BLaER1 treated with 17β-estradiol and CSF1 and Interleukin-3, amounts not matched to agents 10 nM and 100 nM (cell line): Measurements from ENCODE around the gene ABHD5.

Source experiments
- H3K27ac ChIP-seq, 11 experiments: shearing (Covaris generic); formaldehyde crosslinking; 2 replicates each; pipeline ENCODE4 v1.8.1; 2022
- H3K27me3 ChIP-seq, 11 experiments: shearing (Covaris generic); formaldehyde crosslinking; 2 replicates each; pipeline ENCODE4 v1.8.1; 2022
- H3K36me3 ChIP-seq, 11 experiments: shearing (Covaris generic); formaldehyde crosslinking; 2 replicates each; pipeline ENCODE4 v1.8.1; 2022
- H3K4me1 ChIP-seq, 10 experiments: shearing (Covaris generic); formaldehyde crosslinking; 2 replicates each; pipeline ENCODE4 v1.8.1; 2022
- H3K4me2 ChIP-seq, 11 experiments: shearing (Covaris generic); formaldehyde crosslinking; 2 replicates each; pipeline ENCODE4 v1.8.1; 2022
- H3K4me3 ChIP-seq, 10 experiments: shearing (Covaris generic); formaldehyde crosslinking; 2 replicates each; pipeline ENCODE4 v1.8.1; 2022
- H3K9ac ChIP-seq, 11 experiments: shearing (Covaris generic); formaldehyde crosslinking; 2 replicates each; pipeline ENCODE4 v1.8.1; 2022
- H3K9me3 ChIP-seq, 11 experiments: shearing (Covaris generic); formaldehyde crosslinking; replicated peaks in 1 of 11; 2 replicates each; pipeline ENCODE4 v1.8.1; 2022
- H4K20me1 ChIP-seq, 11 experiments: shearing (Covaris generic); formaldehyde crosslinking; 2 replicates each; pipeline ENCODE4 v1.8.1; 2022
- Cebpa-rat ChIP-seq, 11 experiments: shearing (Covaris generic); IDR thresholded peaks; 2 replicates each; pipeline ENCODE4 v1.8.1; 2022

ABHD5 gene

DNA sequence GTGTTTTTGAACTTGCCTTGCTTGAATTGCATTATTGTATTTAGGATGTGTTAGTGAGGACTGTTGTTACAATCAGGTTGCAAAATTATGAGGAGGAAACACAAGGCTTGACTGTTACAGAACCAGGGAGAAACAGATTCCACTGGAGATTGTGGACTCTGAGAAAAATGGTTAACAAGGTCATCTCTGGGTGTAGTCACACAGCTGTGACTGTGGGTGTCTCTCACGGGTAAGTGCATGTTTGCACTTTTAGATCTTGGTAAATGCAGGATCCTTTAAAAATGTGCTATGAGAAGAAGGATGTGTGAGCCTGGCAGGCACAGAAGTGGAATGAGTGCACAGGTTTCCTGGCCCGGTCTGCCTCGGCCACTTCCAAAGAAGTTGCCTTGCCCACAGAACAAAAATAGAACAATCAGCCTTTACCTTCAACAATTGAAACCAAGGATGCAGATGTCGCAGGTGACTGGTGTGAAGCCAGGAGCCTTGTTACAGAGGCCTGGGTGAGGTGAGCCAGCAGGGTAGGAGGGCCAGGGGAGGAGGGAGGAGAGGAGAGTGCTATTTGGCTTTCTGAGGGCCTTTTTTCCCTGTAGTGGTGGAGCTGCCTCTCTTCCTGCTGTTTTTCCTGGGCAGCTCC lies 68.0 kb downstream of the ABHD5 start:
- peaks cover 10 to 14% (median 13%) of the 10 kb centered on the region in 10 experiments; a peak in 16 of 20 replicates for H3K4me1 ChIP-seq
- no peaks in the 10 kb centered on the region for H4K20me1 ChIP-seq
- no peak overlapping the region for H3K9ac ChIP-seq
- no peak for TF ChIP-seq Cebpa-rat (IDR thresholded peaks at IDR 0.05)
- H3K36me3 ChIP-seq = no peaks in the 10 kb centered on the region
- H3K27me3 ChIP-seq = no peaks in the 10 kb centered on the region
- no peaks in the 10 kb centered on the region for H3K9me3 ChIP-seq
- H3K4me3 ChIP-seq = no peak overlapping the region
- H3K27ac ChIP-seq = no peak overlapping the region
- peak overlapping the region in 9 of 11 experiments; percentile 15 to 49 (median 42); a peak in 15 of 22 replicates for H3K4me2 ChIP-seq

DNA sequence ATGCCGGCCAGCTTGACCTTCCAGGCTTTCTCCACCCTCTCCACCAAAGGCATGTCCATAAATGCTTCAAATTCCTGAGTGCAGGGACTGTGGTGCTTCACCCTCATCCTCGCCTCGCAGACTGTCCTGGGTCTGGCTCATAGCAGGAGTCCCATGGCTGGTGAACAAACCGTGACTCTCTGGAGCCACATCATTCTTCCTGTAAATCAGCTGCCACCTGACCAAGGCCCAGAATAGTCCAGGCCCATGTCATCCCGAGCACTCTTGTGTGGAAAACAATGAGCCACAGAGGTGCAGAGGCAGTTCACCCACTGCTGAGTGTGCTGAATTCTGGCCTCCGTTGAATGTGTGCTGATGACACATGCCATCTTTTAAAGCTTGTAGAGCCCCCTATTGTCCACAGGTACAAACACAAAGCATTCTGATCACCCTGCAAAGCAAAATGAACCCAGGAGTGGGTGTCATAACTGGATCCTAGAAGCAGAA lies 68.6 kb downstream of the ABHD5 start:
- no peaks in the 10 kb centered on the region for H3K27me3 ChIP-seq
- H3K4me3 ChIP-seq = no peak overlapping the region
- H3K9me3 ChIP-seq = no peaks in the 10 kb centered on the region
- H4K20me1 ChIP-seq = no peaks in the 10 kb centered on the region
- TF ChIP-seq Cebpa-rat (IDR thresholded peaks at IDR 0.05) = no peak
- no peak overlapping the region for H3K27ac ChIP-seq
- no peaks in the 10 kb centered on the region for H3K36me3 ChIP-seq
- H3K4me2 ChIP-seq = peak overlapping the region in 10 of 11 experiments; percentile 6 to 49 (median 42); a peak in 19 of 22 replicates
- H3K9ac ChIP-seq = no peak overlapping the region
- H3K4me1 ChIP-seq = peaks cover 10 to 14% (median 13%) of the 10 kb centered on the region in 10 experiments; a peak in 16 of 20 replicates

DNA sequence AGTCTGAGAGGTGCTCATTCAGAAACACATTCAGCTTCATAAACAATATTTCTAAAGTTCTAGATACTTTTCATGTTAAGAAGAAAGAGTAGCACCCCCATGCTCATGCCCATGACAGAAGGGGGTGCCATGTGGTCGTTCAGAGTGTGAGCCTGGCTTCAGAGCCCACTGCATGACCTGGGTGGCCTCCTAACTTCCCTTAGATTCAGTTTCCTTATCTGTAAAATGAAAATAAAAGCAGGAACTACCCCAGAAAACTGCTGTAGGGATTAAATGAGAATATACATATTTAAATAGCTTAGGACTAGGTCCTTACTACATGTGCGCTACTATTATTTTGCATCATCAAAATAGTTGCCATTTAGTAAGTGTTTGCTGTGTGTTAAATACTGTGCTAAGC lies 69.2 kb downstream of the ABHD5 start:
- peaks cover 10 to 14% (median 13%) of the 10 kb centered on the region in 10 experiments; a peak in 16 of 20 replicates for H3K4me1 ChIP-seq

DNA sequence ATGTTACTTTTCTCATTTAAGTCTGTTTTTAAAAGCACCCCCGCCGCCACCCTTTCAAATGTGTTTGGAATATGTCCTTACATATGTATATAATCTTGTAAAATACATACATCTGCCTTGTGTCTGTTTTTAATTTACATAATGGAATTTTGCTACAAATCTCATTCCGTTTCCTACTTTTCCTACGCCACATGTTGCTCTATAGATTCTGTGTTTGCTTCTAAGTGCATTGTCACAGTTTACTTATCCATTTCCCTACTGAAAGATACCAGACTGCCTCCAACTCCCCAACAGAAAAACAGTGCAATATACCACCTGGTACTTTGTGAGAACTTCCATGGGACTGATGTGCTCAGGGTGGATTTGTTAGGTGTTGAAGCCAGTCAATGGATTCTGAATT lies 70.2 kb downstream of the ABHD5 start:
- H3K4me2 ChIP-seq = no peak overlapping the region
- no peaks in the 10 kb centered on the region for H4K20me1 ChIP-seq
- H3K4me3 ChIP-seq = no peak overlapping the region
- H3K9me3 ChIP-seq = no peaks in the 10 kb centered on the region
- H3K4me1 ChIP-seq = peaks cover 10 to 14% (median 13%) of the 10 kb centered on the region in 10 experiments; a peak in 16 of 20 replicates
- no peaks in the 10 kb centered on the region for H3K36me3 ChIP-seq
- no peak for TF ChIP-seq Cebpa-rat (IDR thresholded peaks at IDR 0.05)
- no peaks in the 10 kb centered on the region for H3K27me3 ChIP-seq
- H3K9ac ChIP-seq = no peak overlapping the region
- H3K27ac ChIP-seq = no peak overlapping the region

More for the DNA sequence above, 69.2 kb downstream of the ABHD5 start:
- Histone ChIP-seq H3K9ac (no peak overlapping the region), H4K20me1 (no peaks in the 10 kb centered on the region), H3K4me3 (no peak overlapping the region), H3K4me2 (peak overlapping the region; percentile 6 to 49 (median 41); a peak in 14 of 22 replicates), H3K9me3 (no peaks in the 10 kb centered on the region), H3K36me3 (no peaks in the 10 kb centered on the region), H3K27me3 (no peaks in the 10 kb centered on the region), H3K27ac (no peak overlapping the region)
- TF ChIP-seq Cebpa-rat (IDR thresholded peaks at IDR 0.05) = no peak

DNA sequence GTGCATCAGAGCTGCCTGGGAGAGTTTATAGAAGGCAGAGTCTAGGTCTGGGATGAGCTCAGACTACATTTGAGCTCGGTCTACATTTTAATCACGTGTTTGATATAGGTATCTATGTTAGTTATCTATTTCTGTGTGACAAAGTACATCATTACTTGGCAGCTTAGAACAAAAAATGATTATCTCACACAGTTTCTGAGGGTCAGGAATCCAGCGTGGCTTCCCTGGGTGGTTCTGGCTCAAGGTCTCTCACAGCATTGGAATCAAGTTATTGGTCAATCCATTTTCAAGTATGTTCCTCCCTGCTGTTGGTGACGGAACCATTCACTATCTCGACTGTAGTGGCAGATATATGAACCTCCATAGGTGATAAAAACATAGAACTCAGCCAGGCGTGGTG lies 71.7 kb downstream of the ABHD5 start:
- Histone ChIP-seq H3K9me3 (no peaks in the 10 kb centered on the region), H3K36me3 (no peaks in the 10 kb centered on the region), H3K4me1 (peaks cover 10 to 14% (median 13%) of the 10 kb centered on the region in 10 experiments; a peak in 16 of 20 replicates), H4K20me1 (no peaks in the 10 kb centered on the region), H3K4me2 (no peak overlapping the region), H3K27ac (no peak overlapping the region), H3K9ac (no peak overlapping the region), H3K27me3 (no peaks in the 10 kb centered on the region), H3K4me3 (no peak overlapping the region)
- no peak for TF ChIP-seq Cebpa-rat (IDR thresholded peaks at IDR 0.05)

DNA sequence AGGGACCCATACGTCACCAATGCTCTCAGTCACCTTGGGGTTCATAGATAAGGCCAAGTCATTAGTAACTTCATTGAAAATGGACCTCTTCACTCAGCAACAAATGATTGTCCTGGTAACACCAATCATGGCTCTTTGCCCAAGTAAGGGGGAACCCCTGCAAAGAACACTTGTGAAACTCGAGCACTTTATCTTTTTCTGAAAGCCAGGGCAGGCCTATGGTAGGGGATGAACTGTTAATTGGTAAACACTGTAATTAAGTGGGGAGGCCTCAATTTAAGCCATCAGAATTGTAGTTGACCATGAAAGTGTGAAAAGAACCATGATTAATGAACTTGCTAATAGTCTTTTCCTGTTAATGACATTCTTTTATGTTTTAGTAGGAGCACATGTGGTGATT lies 73.3 kb downstream of the ABHD5 start:
- Histone ChIP-seq H3K9ac (no peak overlapping the region), H3K36me3 (no peaks in the 10 kb centered on the region), H3K4me2 (no peak overlapping the region), H3K4me3 (no peak overlapping the region), H3K27me3 (no peaks in the 10 kb centered on the region), H3K27ac (no peak overlapping the region), H3K9me3 (no peaks in the 10 kb centered on the region), H4K20me1 (no peaks in the 10 kb centered on the region), H3K4me1 (peaks cover 9 to 20% (median 12%) of the 10 kb centered on the region in 10 experiments; a peak in 18 of 20 replicates)
- no peak for TF ChIP-seq Cebpa-rat (IDR thresholded peaks at IDR 0.05)

DNA sequence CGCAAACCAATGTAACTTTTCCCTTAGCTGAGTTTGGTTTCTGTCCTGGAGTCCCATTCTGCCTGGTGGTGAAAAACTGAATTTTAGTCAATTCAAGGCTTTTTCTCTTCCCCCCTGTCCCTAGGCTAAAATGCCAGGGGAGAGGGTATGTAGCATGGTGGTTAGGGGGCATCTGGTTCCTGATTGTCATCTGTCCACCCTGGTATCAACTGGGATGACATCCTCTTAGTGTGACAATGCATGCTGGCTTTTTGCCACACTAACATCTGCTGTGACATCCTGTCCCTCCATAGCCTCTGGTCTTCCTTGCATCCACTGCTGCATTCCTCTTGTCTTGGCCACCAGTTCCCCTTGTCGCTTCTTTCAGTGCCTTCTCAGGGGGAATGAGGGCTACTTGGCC lies 73.7 kb downstream of the ABHD5 start:
- no peak for TF ChIP-seq Cebpa-rat (IDR thresholded peaks at IDR 0.05)
- no peak overlapping the region for H3K4me3 ChIP-seq
- no peak overlapping the region for H3K9ac ChIP-seq
- no peak overlapping the region for H3K4me2 ChIP-seq
- no peaks in the 10 kb centered on the region for H3K9me3 ChIP-seq
- H3K27me3 ChIP-seq = no peaks in the 10 kb centered on the region
- no peaks in the 10 kb centered on the region for H3K36me3 ChIP-seq
- no peaks in the 10 kb centered on the region for H4K20me1 ChIP-seq
- H3K27ac ChIP-seq = no peak overlapping the region
- H3K4me1 ChIP-seq = peaks cover 5 to 20% (median 12%) of the 10 kb centered on the region in 10 experiments

DNA sequence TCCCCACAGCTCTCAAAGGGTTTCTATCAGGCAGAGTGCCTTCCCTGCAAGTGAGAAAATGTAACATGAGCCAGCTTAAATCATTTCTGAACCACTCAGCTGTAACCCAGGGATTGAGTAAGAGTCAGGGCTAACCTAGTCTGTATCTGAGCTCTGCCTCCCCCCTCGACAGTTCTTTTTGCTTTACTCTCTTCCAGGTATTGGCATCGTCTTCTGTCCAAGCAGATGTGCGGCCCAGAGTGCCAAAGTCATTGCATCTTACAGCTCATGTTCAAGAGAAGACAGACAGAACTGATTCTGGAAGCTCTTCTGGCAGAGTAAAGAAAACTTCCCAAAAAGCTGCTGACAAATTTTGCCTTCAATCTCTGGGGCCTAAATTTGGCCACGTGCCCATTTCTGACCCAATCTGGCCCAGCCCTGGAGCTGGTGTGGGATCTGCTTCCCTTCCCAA lies 74.8 kb downstream of the ABHD5 start:
- Histone ChIP-seq H3K9ac (no peak overlapping the region), H3K4me3 (no peak overlapping the region), H3K27ac (no peak overlapping the region), H3K4me1 (peaks cover 9 to 22% (median 16%) of the 10 kb centered on the region in 10 experiments), H3K27me3 (no peaks in the 10 kb centered on the region), H3K4me2 (no peak overlapping the region), H4K20me1 (no peaks in the 10 kb centered on the region), H3K36me3 (no peaks in the 10 kb centered on the region), H3K9me3 (no peaks in the 10 kb centered on the region)
- TF ChIP-seq Cebpa-rat (IDR thresholded peaks at IDR 0.05) = no peak

DNA sequence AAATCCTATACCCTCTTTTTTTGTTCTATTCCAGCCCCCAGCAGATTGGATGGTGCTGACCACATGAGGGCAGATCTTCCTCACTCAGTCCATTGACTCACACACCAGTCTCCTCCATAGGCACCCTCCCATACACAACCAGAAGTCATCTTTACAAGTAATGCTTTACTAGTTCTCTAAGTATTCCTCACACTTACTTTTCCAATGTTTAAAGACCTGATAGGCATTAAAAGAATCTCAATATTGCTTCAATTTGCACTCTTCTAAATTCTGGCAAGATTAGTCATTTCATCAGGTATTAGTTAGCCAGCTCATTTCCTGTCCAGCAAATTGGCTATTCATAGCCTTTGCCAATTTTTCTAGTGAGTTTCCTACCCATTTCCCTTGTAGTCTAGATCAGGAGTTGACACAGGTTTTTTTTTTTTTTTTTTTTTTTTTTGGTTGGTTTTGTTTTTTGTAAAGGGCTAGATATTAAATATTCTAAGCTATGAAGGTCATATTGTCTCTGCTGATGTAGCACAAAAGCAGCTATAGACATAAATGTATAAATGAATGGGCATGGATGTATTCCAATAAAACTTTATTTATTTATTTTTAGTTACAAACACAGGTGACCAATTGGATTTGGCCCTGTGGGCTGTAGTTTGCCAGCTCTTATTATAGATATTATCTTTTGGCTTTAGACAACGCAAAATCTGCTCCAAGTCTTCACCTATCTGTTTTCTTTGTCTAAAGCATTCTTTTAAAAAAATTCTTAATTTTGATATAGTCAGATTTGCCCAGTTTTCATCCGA lies 76.1 kb downstream of the ABHD5 start:
- H4K20me1 ChIP-seq = no peaks in the 10 kb centered on the region
- TF ChIP-seq Cebpa-rat (IDR thresholded peaks at IDR 0.05) = no peak
- peaks cover 19 to 31% (median 26%) of the 10 kb centered on the region in 10 experiments for H3K4me1 ChIP-seq
- no peak overlapping the region for H3K27ac ChIP-seq
- no peak overlapping the region for H3K4me3 ChIP-seq
- H3K4me2 ChIP-seq = no peak overlapping the region
- H3K27me3 ChIP-seq = no peaks in the 10 kb centered on the region
- H3K9me3 ChIP-seq = no peaks in the 10 kb centered on the region
- H3K36me3 ChIP-seq = no peaks in the 10 kb centered on the region
- no peak overlapping the region for H3K9ac ChIP-seq
